ENCODE results near the gene SOCS2.

DNA sequence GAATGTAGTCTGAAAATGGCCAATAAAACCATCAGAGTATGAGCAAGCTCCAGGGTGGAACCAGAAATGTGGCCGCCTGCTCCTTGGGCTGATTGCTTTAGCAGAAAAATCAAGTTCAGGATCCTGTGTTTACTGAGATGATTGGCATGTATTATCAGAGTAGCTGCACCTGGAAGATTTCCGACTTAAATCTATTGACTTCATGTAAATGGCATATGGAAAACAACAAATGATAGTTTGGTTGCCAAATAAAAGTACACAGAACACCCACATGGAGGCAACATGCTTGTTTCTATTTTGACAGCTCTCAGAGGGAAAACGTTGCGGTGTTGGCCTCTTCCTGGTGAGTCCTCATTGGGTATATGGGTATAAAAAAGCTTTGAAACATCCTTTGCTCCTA, 31.3 kb downstream of the SOCS2 start:
- TF ChIP-seq, protein P1, sequence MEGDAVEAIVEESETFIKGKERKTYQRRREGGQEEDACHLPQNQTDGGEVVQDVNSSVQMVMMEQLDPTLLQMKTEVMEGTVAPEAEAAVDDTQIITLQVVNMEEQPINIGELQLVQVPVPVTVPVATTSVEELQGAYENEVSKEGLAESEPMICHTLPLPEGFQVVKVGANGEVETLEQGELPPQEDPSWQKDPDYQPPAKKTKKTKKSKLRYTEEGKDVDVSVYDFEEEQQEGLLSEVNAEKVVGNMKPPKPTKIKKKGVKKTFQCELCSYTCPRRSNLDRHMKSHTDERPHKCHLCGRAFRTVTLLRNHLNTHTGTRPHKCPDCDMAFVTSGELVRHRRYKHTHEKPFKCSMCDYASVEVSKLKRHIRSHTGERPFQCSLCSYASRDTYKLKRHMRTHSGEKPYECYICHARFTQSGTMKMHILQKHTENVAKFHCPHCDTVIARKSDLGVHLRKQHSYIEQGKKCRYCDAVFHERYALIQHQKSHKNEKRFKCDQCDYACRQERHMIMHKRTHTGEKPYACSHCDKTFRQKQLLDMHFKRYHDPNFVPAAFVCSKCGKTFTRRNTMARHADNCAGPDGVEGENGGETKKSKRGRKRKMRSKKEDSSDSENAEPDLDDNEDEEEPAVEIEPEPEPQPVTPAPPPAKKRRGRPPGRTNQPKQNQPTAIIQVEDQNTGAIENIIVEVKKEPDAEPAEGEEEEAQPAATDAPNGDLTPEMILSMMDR (IDR thresholded peaks at IDR 0.05 in 2 of 3, conservative IDR thresholded peaks at IDR 0.05 in 1 of 3; ENCODE audit: control insufficient read depth in 2 of 3, extremely low read depth in 1 of 3, insufficient read depth in 1 of 3, low read depth in 3 of 3, low read length in 3 of 3): no peak
- no peak for TF ChIP-seq HCFC1 (IDR thresholded peaks at IDR 0.05; ENCODE audit: low read length)
- TF ChIP-seq RFX5 (IDR thresholded peaks at IDR 0.05; ENCODE audit: low read depth, low read length): no peak
- TF ChIP-seq, protein P2, sequence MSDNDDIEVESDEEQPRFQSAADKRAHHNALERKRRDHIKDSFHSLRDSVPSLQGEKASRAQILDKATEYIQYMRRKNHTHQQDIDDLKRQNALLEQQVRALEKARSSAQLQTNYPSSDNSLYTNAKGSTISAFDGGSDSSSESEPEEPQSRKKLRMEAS (IDR thresholded peaks at IDR 0.05; ENCODE audit: low read depth, low read length): no peak
- TF ChIP-seq SMARCA5 (IDR thresholded peaks at IDR 0.05): no peak
- TF ChIP-seq POLR2A (IDR thresholded peaks at IDR 0.05; ENCODE audit: low read depth, low read length): no peak
- TF ChIP-seq EP300 (IDR thresholded peaks at IDR 0.05; ENCODE audit: borderline replicate concordance in 1 of 2, control insufficient read depth in 1 of 2, low read depth in 2 of 2, low read length in 2 of 2): no peak
- no peak for TF ChIP-seq IKZF1 (conservative IDR thresholded peaks at IDR 0.05)
- no peak for TF ChIP-seq NR2F1 (conservative IDR thresholded peaks at IDR 0.05)
- TF ChIP-seq TARDBP (IDR thresholded peaks at IDR 0.05; ENCODE audit: borderline replicate concordance): no peak
- no peak for TF ChIP-seq HDAC2 (IDR thresholded peaks at IDR 0.05)
- TF ChIP-seq TAF1 (IDR thresholded peaks at IDR 0.05; ENCODE audit: borderline replicate concordance, low read depth, low read length): no peak
- TF ChIP-seq YY1 (IDR thresholded peaks at IDR 0.05; ENCODE audit: low read depth, low read length): no peak

Measured in GM12878 (cell line).